ENCODE measurements around the gene BCAS4.
A peak's percentile ranks its signal among the peaks of the same experiment; 100 is the strongest.
"Not testable (repeated sequence)": the region's sequence is repeated elsewhere in the genome, so short reads cannot be mapped to it uniquely, and the experiment has no call there.

Gene BCAS4

GRCh38 chr20:50799890-50800550 is 5.2 kb downstream of the BCAS4 start:
- no peak for DNase-seq

- DNase-seq = not testable (repeated sequence)
These were observed 6.3 kb downstream of the BCAS4 start for GRCh38 chr20:50800986-50801746.

- DNase-seq = no peak
These were observed 6.9 kb downstream of the BCAS4 start for GRCh38 chr20:50801747-50802125.

GRCh38 chr20:50802289-50802688 is 7.4 kb downstream of the BCAS4 start:
- no peak for DNase-seq

- DNase-seq = no peak
These were observed 9.8 kb downstream of the BCAS4 start for GRCh38 chr20:50804437-50805348.

GRCh38 chr20:50805349-50805684 is 10.5 kb downstream of the BCAS4 start:
- DNase-seq = no peak

- DNase-seq = no peak
These were observed 11.4 kb downstream of the BCAS4 start for GRCh38 chr20:50806126-50806768.

GRCh38 chr20:50810063-50810462 is 15.2 kb downstream of the BCAS4 start:
- no peak for DNase-seq

GRCh38 chr20:50810842-50811241 is 16.0 kb downstream of the BCAS4 start:
- no peak for DNase-seq

- no peak for DNase-seq
These were observed 18.3 kb downstream of the BCAS4 start for GRCh38 chr20:50813101-50813643.

- peak; percentile 44 for DNase-seq
These were observed 18.9 kb downstream of the BCAS4 start for GRCh38 chr20:50813801-50814200.

GRCh38 chr20:50814438-50815161 is 19.7 kb downstream of the BCAS4 start:
- DNase-seq = no peak

GRCh38 chr20:50815162-50815989 is 20.5 kb downstream of the BCAS4 start:
- DNase-seq = no peak

- no peak for DNase-seq
These were observed 22.9 kb downstream of the BCAS4 start for GRCh38 chr20:50817776-50818172.

- DNase-seq = no peak
These were observed 24.5 kb downstream of the BCAS4 start for GRCh38 chr20:50819349-50819748.

- DNase-seq = peak; percentile 24
These were observed 25.8 kb downstream of the BCAS4 start for GRCh38 chr20:50820515-50821256.

GRCh38 chr20:50821257-50821921 is 26.5 kb downstream of the BCAS4 start:
- DNase-seq = peak; percentile 35

GRCh38 chr20:50821994-50822393 is 27.1 kb downstream of the BCAS4 start:
- no peak for DNase-seq

GRCh38 chr20:50823319-50823718 is 28.5 kb downstream of the BCAS4 start:
- DNase-seq = no peak

GRCh38 chr20:50824137-50824536 is 29.3 kb downstream of the BCAS4 start:
- no peak for DNase-seq

All from eye (tissue), 1 donor.